Right lobe of liver (tissue), 4 donors: ENCODE measurements around the gene ERMP1.

Experiments used
- CTCF ChIP-seq, 4 donors: fragments of 200-600 bp in 3 of 4; fragments of 450-650 bp in 1 of 4; IDR thresholded peaks; one replicate each; pipeline versions ENCODE4 v1.5.1 to v1.8.0; 2016 to 2022; ENCODE audit warnings: antibody characterized with exemption in 4 of 4, mild to moderate bottlenecking in 2 of 4
- POLR2A ChIP-seq: fragments of 450-650 bp; IDR thresholded peaks from one replicate; pipeline ENCODE4 v1.6.1; 2017; ENCODE audit warnings: antibody characterized with exemption, mild to moderate bottlenecking
- donor health status: DM: no; HTN: no; CAD: no.
- donor health status: DM: no; HTN: no; CAD: no.
- donor health status: DM: no; HTN: yes; CAD: no.

GRCh38 chr9:5873439-5873838, 40.5 kb upstream of the ERMP1 start:
- no peak for TF ChIP-seq POLR2A
- no peak for TF ChIP-seq CTCF (IDR thresholded peaks at IDR 0.05)
